ENCODE data around the gene FXYD6.
"Not testable (repeated sequence)": the region's sequence is repeated elsewhere in the genome, so short reads cannot be mapped to it uniquely, and the experiment has no call there.

DNA sequence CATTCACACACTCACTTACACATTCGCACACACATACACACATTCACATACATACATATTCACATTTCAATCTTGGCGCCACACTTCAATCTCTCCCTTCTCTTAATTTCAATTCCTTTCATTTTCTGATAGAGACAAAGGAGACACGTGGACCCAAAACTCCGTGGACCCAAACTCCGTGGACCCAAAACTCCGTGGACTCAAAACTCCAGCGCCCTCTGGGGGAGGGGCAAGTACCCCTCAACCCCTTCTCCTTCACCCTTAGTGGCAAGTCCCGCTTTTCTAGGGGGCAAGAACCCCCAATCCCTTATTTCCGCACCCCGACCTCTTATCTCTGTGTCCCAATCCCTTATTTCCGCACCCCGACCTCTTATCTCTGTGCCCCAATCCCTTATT lies 66.4 kb downstream of the FXYD6 start:
- TF ChIP-seq CTCF, EZH2phosphoT487 (IDR thresholded peaks at IDR 0.05): not testable (repeated sequence)

All from neural progenitor cell (in vitro differentiated cells).